GM20000 (cell line): ENCODE results near the gene PTPRM.

Experiments used
- DNase-seq: peaks from one replicate; pipeline ENCODE4 v3.0.0; 2012; ENCODE audit warnings: low spot score
- CTCF ChIP-seq: IDR thresholded peaks from 2 replicates; pipeline ENCODE4 v1.5.1; 2012; ENCODE audit warnings: mild to moderate bottlenecking, control low read depth; ENCODE audit errors: extremely low read depth, missing control alignments

The PTPRM gene

GRCh38 chr18:7557973-7558372, 9.1 kb upstream of the PTPRM start:
- no peak for DNase-seq
- TF ChIP-seq CTCF: no peak

- no peak for DNase-seq
- no peak for TF ChIP-seq CTCF
Observed at GRCh38 chr18:7558769-7559168, 8.3 kb upstream of the PTPRM start.

- DNase-seq: no peak
- no peak for TF ChIP-seq CTCF
Observed at GRCh38 chr18:7559709-7560319, 7.3 kb upstream of the PTPRM start.

- DNase-seq: no peak
- no peak for TF ChIP-seq CTCF
Observed at GRCh38 chr18:7561909-7562460, 5.1 kb upstream of the PTPRM start.

GRCh38 chr18:7562491-7562890, 4.6 kb upstream of the PTPRM start:
- no peak for TF ChIP-seq CTCF

GRCh38 chr18:7565677-7566076, 1.4 kb upstream of the PTPRM start:
- DNase-seq: no peak
- TF ChIP-seq CTCF: no peak

More at GRCh38 chr18:7562491-7562890, 4.6 kb upstream of the PTPRM start:
- DNase-seq: no peak

GRCh38 chr18:7566244-7566566, 911 bp upstream of the PTPRM start:
- no peak for DNase-seq
- no peak for TF ChIP-seq CTCF
